ENCODE measurements around the gene BRINP3. TPM values are rescaled to one million over a fixed set of nuclear protein-coding genes. Genes with fewer than 3 reads are reported as not detected.

BRINP3 gene
- total RNA-seq, 1 experiment from 2014 or later, result not detected

- intact Hi-C loops (cut with micrococcal nuclease; ENCODE audit: unreplicated experiment), result no loop called here
- Histone ChIP-seq H3K36me3 (ENCODE audit: insufficient read depth, low read length, poor library complexity, severe bottlenecking) (no peaks in the 10 kb centered on the region), H3K4me1 (ENCODE audit: insufficient read depth, low read length, poor library complexity, severe bottlenecking) (no peaks in the 10 kb centered on the region), H3K4me3 (ENCODE audit: low read depth, low read length, poor library complexity, severe bottlenecking) (no peak overlapping the region), H3K27me3 (replicated peaks; ENCODE audit: insufficient read depth, low read depth, low read length, poor library complexity) (no peaks in the 10 kb centered on the region), H3K27ac (ENCODE audit: low read depth, low read length, poor library complexity, severe bottlenecking) (no peak overlapping the region), H3K9me3 (ENCODE audit: low read depth, low read length, poor library complexity, severe bottlenecking) (no peaks in the 10 kb centered on the region)
- TF ChIP-seq EZH2 (IDR thresholded peaks at IDR 0.05; ENCODE audit: borderline replicate concordance, low read depth, low read length, poor library complexity, severe bottlenecking), result no peak
- CTCF ChIA-PET, result no interaction called here
- POLR2A ChIA-PET (ENCODE audit: low non-redundant PET), result no interaction called here
- DNase-seq (ENCODE audit: low spot score), result no peak
- BruUV-seq (replicated peaks), result no TSS peak
Measured at GRCh38 chr1:190101756-190102155, 375.9 kb downstream of the BRINP3 start.

DNA sequence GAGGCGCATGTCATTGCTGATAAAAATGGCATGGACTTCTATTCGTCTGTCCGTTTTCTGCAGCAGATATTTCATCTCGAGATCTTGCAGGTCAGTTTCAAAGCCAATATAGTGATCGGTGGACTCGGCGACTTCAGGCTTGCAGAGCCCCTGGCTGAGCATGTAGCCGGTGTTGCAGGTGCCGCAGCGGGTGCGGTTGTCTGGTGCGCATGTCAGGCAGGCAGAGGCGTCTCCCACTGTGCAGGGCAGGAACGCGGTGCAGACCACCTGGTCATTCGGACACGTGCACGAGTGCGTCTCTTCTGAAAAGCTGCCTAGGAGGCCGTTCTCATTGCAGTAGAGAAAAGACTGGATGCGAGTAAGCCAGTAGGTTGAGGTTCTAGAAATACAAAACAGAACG, 378.9 kb downstream of the BRINP3 start:
- DNase-seq (ENCODE audit: low spot score), result no peak
- no TSS peak for BruUV-seq (replicated peaks)
- H3K36me3 ChIP-seq (ENCODE audit: insufficient read depth, low read length, poor library complexity, severe bottlenecking), result no peaks in the 10 kb centered on the region
- H3K27ac ChIP-seq (ENCODE audit: low read depth, low read length, poor library complexity, severe bottlenecking), result no peak overlapping the region
- no peaks in the 10 kb centered on the region for H3K27me3 ChIP-seq (replicated peaks; ENCODE audit: insufficient read depth, low read depth, low read length, poor library complexity)
- TF ChIP-seq EZH2 (IDR thresholded peaks at IDR 0.05; ENCODE audit: borderline replicate concordance, low read depth, low read length, poor library complexity, severe bottlenecking), result no peak
- no peak for TF ChIP-seq CTCF (conservative IDR thresholded peaks at IDR 0.05; ENCODE audit: low read depth, low read length)
- POLR2A ChIA-PET (ENCODE audit: low non-redundant PET), result no interaction called here
- H3K4me3 ChIP-seq (ENCODE audit: low read depth, low read length, poor library complexity, severe bottlenecking), result no peak overlapping the region
- no peaks in the 10 kb centered on the region for H3K9me3 ChIP-seq (ENCODE audit: low read depth, low read length, poor library complexity, severe bottlenecking)
- intact Hi-C loops (cut with micrococcal nuclease; ENCODE audit: unreplicated experiment), result no loop called here
- CTCF ChIA-PET, result no interaction called here
- H3K4me1 ChIP-seq (ENCODE audit: insufficient read depth, low read length, poor library complexity, severe bottlenecking), result no peaks in the 10 kb centered on the region

- H3K4me1 ChIP-seq (ENCODE audit: insufficient read depth, low read length, poor library complexity, severe bottlenecking), result no peaks in the 10 kb centered on the region
- DNase-seq (ENCODE audit: low spot score), result no peak
- H3K27me3 ChIP-seq (replicated peaks; ENCODE audit: insufficient read depth, low read depth, low read length, poor library complexity), result no peaks in the 10 kb centered on the region
- no TSS peak for BruUV-seq (replicated peaks)
- TF ChIP-seq EZH2 (IDR thresholded peaks at IDR 0.05; ENCODE audit: borderline replicate concordance, low read depth, low read length, poor library complexity, severe bottlenecking) (no peak), CTCF (conservative IDR thresholded peaks at IDR 0.05; ENCODE audit: low read depth, low read length) (no peak)
- intact Hi-C loops (cut with micrococcal nuclease; ENCODE audit: unreplicated experiment), result no loop called here
- no peaks in the 10 kb centered on the region for H3K36me3 ChIP-seq (ENCODE audit: insufficient read depth, low read length, poor library complexity, severe bottlenecking)
- no peak overlapping the region for H3K4me3 ChIP-seq (ENCODE audit: low read depth, low read length, poor library complexity, severe bottlenecking)
- H3K27ac ChIP-seq (ENCODE audit: low read depth, low read length, poor library complexity, severe bottlenecking), result no peak overlapping the region
- H3K9me3 ChIP-seq (ENCODE audit: low read depth, low read length, poor library complexity, severe bottlenecking), result no peaks in the 10 kb centered on the region
- ChIA-PET CTCF (no interaction called here), POLR2A (ENCODE audit: low non-redundant PET) (no interaction called here)
Measured at GRCh38 chr1:190098107-190098506, 379.6 kb downstream of the BRINP3 start.

DNA sequence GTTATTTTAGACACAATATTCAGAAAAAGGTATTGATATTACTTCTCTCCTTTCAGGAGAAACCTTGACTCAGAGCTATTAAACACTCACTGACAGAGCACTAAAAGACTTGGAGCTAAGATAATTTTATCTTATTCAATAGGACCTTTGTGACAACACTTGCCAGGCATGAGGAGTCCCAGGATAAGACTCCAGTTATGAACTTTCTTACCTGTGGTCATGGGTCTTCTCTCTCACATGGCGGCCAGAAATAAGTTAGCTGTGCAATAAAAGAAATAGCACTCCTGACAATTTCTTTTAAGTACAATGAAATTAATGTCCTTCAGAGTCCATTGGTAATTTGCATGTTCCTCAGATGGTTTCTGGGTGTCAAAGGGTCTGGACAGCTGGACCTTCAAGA, 382.1 kb downstream of the BRINP3 start:
- no peak overlapping the region for H3K27ac ChIP-seq (ENCODE audit: low read depth, low read length, poor library complexity, severe bottlenecking)
- no peaks in the 10 kb centered on the region for H3K4me1 ChIP-seq (ENCODE audit: insufficient read depth, low read length, poor library complexity, severe bottlenecking)
- intact Hi-C loops (cut with micrococcal nuclease; ENCODE audit: unreplicated experiment), result no loop called here
- POLR2A ChIA-PET (ENCODE audit: low non-redundant PET), result no interaction called here
- no peaks in the 10 kb centered on the region for H3K36me3 ChIP-seq (ENCODE audit: insufficient read depth, low read length, poor library complexity, severe bottlenecking)
- no peaks in the 10 kb centered on the region for H3K27me3 ChIP-seq (replicated peaks; ENCODE audit: insufficient read depth, low read depth, low read length, poor library complexity)
- H3K9me3 ChIP-seq (ENCODE audit: low read depth, low read length, poor library complexity, severe bottlenecking), result no peaks in the 10 kb centered on the region
- TF ChIP-seq CTCF (conservative IDR thresholded peaks at IDR 0.05; ENCODE audit: low read depth, low read length), result no peak
- no peak for TF ChIP-seq EZH2 (IDR thresholded peaks at IDR 0.05; ENCODE audit: borderline replicate concordance, low read depth, low read length, poor library complexity, severe bottlenecking)
- CTCF ChIA-PET, result no interaction called here
- no TSS peak for BruUV-seq (replicated peaks)
- DNase-seq (ENCODE audit: low spot score), result no peak
- no peak overlapping the region for H3K4me3 ChIP-seq (ENCODE audit: low read depth, low read length, poor library complexity, severe bottlenecking)
